Activated CD8-positive, alpha-beta memory T cell treated with anti-CD3 and anti-CD28 coated beads for 48 hours (primary cell): ENCODE data around the gene RTEL1.
"Not testable (repeated sequence)": the region's sequence is repeated elsewhere in the genome, so short reads cannot be mapped to it uniquely, and the experiment has no call there.

Source experiments
- DNase-seq, 3 experiments: peaks; one replicate each; pipeline ENCODE4 v3.0.0-alpha.2; 2020; ENCODE audit warnings: low read depth in 2 of 3, low spot score in 2 of 3

RTEL1 gene

DNA sequence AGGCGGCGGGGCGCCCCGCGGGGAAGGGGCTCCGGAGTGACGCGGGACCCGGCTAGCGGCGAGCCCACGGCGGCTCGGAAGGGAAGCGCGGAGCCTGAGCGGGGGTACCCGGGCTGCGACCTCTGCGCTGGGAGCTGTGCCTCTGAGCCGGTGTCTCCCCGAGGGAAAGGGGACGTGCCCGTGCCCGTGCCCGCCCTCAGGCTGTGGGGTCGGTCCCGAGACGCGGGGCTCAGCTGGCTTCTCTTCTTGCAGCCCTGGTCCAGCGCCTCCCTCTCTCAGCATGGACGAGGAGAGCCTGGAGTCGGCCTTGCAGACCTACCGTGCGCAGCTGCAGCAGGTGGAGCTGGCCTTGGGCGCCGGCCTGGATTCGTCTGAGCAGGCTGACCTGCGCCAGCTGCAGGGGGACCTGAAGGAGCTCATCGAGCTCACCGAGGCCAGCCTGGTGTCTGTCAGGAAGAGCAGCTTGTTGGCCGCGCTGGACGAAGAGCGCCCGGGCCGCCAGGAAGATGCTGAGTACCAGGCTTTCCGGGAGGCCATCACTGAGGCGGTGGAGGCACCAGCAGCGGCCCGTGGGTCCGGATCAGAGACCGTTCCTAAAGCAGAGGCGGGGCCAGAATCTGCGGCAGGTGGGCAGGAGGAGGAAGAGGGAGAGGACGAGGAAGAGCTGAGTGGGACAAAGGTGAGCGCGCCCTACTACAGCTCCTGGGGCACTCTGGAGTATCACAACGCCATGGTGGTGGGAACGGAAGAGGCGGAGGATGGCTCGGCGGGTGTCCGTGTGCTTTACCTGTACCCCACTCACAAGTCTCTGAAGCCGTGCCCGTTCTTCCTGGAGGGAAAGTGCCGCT lies 50.4 kb downstream of the RTEL1 start:
- no peak for DNase-seq

DNA sequence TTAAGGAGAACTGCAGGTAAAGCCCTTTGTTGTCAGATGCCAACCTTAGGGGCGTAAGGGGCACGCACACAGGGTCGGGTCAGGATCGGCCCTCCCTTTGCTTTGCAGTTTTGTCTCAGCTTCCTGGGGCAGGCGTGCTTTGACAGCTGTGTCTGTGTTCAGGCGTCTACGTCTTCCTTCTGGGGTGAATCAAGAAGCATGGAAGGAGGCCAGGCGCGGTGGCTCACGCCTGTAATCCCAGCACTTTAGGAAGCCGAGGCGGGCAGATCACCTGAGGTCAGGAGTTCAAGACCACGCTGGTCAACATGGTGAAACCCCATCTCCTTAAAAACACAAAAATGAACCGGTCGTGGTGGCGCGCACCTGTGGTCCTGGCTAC lies 51.0 kb downstream of the RTEL1 start:
- no peak for DNase-seq

DNA sequence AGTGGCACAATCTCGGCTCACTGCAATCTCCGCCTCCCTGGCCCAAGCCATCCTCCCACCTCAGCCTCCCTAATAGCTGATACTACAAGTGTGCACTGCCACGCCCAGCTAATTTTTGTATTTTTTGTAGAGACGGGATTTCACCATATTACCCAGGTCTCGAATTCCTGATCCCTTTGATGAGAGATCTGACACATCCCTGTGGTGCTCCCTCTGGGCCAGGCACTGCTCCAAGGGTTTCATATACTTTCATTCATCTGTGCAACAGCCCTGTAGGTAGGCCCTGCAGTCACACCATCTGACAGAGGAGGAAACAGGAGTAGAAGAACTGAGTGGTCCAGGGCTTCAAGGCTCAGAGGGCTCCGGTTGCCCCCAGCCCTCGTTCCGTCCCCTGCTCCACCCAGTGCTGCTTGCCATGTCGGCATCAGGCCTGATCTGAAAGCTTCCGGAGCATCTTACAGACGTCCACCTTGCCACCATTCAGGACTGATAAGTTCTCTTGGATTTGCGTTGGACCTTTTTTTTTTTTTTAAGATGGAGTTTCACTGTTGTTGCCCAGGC lies 53.1 kb downstream of the RTEL1 start:
- DNase-seq = no peak

DNA sequence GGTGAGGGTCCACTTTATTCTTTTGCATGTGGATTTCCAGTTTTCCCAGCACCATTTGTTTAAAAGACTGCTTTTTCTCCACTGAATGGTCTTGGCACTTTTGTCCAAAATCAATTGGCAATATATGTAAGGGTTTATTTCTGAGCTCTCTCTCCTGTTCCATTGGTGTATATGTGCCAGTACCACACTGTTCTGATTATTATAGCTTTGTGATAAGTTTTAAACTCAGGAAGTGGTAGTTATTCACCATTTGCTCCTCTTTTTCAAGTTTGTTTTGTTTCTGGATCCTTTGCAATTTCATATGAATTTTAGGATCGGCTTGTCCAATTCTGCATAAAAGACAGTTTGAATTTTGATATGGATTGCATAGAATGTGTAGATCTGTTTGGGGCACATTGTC lies 54.1 kb downstream of the RTEL1 start:
- no peak for DNase-seq

DNA sequence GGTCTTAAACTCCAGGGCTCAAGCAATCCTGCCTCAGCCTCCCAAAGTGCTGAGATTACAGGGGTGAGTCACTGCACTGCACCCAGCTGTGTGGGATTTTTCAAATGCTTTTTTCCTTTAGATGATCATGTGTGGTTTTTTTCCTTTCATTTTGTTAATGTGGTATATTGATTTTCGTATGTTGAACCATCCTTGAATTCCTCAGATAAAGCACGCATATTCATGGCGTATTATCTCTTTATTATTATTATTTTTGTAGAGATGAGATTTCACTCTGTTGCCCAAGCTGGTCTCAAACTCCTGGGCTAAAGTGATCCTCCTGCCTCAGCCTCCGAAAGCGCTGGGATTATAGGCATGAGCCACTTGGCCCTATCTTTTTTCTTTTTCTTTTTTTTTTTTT lies 56.7 kb downstream of the RTEL1 start:
- DNase-seq = no peak

DNA sequence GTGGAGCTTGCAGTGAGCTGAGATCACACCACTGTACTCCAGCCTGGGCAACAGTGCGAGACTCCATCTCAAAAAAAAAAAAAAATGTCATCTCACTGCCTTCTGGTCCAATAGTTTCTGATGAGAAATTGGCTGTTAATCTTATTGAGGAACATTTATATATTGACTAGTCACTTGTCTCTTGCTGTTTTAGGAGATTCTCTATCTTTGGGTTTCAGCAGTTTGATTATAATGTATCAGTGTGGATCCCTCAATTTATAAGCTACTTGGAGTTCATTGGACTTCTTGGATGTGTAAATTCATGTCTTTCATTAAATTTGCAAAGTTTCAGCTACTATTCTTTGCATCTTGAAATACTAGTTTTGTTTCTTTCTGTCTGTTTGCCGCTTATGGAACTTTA lies 60.9 kb downstream of the RTEL1 start:
- DNase-seq = no peak

DNA sequence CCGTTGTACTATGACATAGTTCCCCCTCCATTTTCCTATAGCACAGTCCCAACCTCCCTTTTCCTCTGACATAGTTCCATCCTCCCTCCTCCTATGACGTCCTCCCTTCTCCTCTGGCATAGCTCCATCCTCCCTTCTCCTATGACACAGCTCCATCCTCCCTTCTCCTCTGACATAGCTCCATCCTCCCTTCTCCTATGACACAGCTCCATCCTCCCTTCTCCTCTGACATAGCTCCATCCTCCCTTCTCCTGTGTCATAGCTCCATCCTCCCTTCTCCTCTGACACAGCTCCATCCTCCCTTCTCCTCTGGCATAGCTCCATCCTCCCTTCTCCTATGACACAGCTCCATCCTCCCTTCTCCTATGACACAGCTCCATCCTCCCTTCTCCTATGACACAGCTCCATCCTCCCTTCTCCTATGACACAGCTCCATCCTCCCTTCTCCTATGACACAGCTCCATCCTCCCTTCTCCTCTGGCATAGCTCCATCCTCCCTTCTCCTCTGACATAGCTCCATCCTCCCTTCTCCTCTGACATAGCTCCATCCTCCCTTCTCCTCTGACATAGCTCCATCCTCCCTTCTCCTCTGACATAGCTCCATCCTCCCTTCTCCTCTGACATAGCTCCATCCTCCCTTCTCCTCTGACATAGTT lies 65.0 kb downstream of the RTEL1 start:
- DNase-seq = not testable (repeated sequence)

DNA sequence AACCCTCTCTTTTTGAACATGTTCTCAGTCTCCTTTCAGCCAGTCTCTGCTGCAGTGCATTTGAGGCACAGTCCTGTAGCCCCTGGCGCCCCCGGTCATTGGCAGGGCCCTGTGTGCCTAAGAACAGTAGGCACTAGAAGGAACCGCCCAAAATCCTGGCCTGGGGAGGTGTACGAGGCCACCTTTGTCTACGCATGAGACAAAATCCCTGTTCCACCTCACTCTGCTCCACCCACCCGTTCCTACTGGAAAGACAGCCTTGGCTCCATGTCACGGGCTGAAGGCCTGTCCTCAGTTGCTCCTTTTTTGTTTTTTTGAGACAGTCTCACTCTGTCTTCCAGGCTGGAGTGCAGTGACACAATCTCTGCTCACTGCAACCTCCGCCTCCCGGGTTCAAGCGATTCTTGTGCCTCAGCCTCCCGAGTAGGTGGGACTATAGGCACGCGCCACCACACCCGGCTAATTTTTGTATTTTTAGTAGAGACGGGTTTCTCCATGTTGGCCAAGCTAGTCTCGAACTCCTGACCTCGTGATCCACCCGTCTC lies 72.1 kb downstream of the RTEL1 start:
- not testable (repeated sequence) for DNase-seq

DNA sequence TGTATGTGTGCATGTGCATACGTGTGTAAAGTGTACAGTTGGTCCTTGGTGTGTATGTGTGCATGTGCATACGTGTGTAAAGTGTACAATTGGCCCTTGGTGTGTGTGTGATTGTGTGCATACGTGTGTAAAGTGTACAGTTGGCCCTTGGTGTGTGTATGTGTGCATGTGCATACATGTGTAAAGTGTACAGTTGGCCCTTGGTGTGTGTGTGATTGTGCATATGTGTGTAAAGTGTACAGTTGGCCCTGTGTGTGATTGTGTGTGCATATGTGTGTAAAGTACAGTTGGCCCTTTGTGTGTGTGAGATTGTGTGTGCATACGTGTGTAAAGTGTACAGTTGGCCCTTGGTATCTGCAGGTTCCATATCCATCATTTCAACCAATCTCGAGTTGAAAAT lies 73.3 kb downstream of the RTEL1 start:
- no peak for DNase-seq

DNA sequence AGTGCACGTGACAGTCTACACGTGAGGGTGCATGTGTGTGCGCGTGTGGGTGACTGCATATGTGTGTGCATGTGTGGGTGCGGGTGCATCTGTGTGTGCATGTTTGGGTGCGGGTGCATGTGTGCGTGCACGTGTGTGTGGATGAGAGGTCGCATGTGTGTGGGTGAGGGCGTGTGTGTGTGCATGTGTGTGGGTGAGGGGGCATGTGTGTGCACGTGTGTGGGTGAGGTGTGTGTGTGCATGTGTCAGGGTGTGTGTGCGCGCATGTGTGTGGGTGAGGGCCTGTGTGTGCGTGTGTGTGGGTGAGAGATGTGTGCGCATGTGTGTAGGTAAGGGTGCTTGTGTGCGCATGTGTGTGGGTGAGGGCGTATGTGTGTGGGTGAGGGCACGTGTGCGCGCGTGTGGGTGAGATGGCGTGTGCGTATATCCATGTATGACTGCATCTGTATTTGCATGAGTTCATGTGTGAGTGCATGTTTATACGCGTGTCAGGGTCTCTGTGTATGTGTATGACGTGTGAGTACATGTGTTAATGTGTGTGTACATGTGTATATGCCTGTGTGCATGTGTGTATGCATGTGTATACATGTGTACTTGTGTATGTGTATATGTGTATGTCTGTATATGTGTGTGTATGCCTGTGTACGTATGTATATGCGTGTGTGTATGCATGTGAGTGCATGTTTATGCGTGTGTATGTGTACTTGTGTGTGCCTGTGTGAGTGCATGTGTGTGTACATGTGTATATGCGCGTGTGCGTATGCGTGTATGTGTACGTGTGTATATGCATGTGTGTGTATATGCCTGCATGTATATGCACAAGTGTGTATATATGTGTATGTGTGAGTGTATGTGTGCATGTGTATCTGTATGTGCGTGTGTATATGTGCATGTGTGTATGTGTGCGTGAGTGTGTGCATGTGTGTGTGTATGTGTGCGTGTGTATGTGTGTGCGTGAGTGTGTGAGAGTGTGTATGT lies 74.3 kb downstream of the RTEL1 start:
- DNase-seq = no peak

DNA sequence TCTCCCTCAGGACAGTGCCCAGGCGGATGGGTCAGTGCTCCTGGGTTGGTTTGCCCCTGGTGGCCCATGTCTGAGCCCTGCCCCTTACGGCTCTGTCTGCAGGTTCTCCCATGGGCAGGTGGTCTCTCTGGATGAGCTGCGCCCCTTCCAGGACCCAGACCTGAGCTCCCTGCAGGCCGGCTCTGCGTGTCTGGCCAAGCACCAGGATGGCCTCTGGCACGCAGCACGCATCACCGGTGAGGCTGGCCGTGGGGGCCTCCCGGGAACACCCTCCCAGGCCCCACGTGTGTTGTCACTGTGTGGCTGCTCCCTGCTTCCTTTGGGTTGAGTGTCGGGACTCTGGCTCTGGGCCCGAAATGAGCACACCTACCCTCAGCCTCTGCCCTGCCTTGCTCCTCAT lies 75.0 kb downstream of the RTEL1 start:
- no peak for DNase-seq

DNA sequence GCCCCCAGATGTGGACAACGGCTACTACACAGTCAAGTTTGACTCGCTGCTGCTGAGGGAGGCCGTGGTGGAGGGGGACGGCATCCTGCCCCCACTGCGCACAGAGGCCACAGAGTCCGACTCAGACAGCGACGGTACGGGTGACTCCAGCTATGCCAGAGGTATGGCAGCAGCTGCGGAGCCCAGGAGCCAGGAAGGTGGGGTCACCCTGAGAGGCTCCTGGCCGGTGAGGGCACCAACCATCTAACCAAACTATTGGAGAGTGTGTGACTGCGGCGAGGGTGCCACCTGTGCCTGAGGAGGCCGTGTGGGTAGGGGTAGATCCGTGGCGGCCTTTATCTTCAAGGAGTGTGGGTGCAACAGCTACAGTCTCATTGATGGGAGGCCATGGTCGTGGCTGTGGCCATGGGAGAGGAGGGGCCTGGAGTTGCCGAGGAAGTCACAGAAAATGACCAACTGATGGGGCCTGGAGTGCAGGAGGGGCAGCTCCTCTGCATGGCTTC lies 75.5 kb downstream of the RTEL1 start:
- DNase-seq = no peak

DNA sequence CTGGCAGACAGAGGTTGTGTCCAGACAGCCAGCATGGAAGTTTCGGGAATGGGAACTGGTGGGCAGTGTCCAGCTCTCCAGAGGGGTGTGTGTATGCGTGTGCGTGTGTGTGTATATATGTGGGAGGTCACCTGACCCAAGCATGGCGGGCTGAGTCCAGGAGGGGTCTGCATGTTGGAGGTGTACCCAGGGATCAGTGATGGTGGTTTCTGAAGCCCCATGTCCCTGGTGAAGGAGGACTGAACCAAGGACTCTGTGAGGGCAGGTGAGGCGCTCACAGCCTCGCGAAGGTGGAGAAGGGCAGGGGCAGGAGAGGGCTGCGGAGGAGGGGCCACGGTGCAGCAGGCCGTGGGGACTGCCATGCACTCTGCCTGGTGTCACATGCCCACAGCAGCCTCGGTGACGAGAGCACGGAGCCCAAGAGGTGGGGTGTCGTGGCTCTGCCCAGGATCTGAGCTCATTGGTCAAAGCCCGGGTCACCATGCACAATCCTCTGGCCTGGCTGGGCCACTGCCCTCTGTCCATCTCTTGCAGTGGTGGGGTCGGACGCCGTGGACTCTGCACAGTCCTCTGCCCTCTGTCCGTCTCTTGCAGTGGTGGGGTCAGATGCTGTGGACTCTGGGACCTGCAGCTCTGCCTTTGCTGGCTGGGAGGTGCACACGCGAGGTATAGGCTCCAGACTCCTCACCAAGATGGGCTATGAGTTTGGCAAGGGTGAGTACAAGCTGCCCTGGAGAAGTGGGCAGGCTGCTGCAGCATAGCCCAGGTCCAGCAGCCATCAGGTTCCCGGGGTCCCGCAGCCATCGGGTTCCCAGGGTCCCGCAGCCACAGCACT lies 76.2 kb downstream of the RTEL1 start:
- no peak for DNase-seq

DNA sequence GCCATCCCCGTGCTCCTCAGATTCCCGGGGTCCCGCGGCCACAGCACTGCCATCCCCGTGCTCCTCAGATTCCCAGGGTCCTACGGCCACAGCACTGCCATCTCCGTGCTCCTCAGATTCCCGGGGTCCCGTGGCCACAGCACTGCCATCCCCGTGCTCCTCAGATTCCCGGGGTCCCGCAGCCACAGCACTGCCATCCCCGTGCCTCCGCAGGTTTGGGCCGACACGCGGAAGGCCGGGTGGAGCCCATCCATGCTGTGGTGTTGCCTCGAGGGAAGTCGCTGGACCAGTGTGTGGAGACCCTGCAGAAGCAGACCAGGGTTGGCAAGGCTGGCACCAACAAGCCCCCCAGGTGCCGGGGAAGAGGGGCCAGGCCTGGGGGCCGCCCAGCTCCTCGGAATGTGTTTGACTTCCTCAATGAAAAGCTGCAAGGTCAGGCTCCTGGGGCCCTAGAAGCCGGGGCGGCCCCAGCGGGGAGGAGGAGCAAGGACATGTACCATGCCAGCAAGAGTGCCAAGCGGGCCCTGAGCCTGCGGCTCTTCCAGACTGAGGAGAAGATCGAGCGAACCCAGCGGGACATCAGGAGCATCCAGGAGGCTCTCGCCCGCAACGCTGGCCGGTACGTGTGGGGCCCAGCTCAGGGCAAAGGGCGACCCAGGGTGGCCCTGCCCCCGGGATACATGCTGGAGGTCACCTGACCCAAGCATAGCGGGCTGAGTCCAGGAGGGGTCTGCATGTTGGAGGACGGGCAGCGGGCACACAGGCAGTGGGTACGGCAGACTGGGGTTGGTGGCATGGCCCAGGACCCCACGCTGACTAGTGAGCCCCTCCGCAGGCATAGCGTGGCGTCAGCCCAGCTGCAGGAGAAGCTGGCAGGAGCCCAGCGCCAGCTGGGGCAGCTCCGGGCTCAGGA lies 77.1 kb downstream of the RTEL1 start:
- DNase-seq = no peak

DNA sequence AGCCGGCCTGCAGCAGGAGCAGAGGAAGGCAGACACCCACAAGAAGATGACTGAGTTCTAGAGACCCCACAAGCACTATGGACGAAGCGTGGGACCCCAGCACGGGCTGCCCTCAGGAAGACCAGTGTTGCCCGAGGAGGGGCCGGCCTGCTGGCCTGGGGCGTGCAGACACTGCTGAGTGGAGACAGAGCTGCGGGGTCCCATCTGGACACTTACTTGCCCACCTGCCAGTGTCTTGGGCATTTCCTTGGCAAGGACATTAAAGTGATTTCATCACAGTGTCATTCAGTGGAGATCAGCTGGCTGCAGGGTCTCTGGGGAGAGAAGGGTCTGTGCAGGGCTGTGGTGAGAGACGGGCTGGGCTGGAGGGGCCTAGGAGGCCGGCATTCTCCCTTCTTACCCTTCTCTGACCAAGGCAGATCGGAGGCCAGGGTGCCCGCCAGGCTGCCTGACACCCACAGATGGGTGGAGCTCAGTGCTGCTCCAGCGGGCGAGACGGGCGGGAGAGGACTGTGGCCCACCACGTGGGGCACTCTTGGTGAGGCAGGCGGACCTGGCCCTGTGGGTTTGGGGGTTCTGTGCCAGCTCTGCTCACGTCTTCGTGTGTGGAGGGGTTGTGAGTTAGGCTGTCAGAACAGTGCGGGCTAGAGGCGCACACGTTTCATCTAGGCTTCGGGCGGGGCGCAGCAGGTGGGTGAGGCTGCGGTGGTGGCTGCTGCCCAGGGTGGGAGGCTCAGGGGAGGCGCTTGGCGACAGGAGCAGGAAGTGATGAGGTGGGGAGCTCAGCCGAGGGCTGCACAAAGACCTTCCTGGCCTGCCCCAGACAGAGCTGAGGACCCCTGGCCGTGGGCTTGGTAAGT lies 78.0 kb downstream of the RTEL1 start, which contains the start of gene LIME1:
Gene LIME1 (plus strand): TSS at position 806 of the 860 bp plus-strand sequence. CDS start 886 bp downstream, outside the sequence.
- no peak for DNase-seq

DNA sequence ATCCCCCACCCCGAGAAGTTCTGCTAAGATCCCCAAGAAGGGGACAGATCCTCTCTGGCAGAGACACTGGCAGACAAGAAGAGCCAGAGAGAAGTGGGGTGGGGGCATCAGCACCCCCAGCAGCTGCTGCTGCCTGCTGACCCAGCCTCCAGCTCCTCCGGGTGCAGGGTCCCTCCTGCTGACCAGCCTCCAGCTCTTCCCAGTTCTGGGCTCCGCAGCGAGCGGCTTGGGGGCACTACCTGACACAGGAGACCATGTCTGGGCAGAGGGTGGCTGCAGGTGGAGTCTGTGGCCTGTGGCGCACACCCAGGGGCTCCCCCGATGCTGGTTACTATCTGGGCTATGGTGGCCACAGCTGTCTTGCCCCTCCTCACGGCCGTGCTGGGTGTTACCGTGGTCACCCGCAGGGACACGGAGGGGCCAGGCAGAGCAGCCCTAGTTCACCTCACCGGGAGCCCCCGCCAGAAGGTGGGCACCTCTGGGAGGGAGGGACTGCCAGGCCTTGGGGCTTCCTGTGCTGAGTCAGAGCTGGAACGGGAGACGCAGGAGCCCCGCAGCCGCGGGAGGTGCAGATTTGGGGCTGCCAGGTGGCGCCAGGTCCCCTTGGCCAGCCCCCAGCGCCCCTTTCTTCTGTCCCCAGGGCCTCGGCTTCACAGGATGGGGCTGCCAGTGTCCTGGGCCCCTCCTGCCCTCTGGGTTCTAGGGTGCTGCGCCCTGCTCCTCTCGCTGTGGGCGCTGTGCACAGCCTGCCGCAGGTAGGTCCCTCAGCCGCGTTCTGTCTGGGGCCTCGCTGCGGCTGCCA lies 79.0 kb downstream of the RTEL1 start:
- no peak for DNase-seq

DNA sequence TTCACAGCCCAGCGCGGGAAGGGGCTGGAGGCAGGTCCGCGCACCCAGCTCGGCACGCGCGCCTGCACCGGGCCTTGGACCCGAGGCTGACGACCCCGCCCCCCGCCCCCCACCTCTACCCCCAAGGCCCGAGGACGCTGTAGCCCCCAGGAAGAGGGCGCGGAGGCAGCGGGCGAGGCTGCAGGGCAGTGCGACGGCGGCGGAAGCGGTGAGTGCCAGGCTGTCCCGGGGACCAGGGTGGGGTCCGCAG lies 79.5 kb downstream of the RTEL1 start:
- DNase-seq = no peak
